ENCODE results near the gene SERTAD4. TPM values are rescaled to one million over a fixed set of nuclear protein-coding genes. Genes with fewer than 3 reads are reported as not detected.
A peak's percentile ranks its signal among the peaks of the same experiment; 100 is the strongest.
"Not testable (repeated sequence)": the region's sequence is repeated elsewhere in the genome, so short reads cannot be mapped to it uniquely, and the experiment has no call there.

SERTAD4 gene
- total RNA-seq (2014; rRNA removed; shearing (Covaris generic)) = 8.0 and 12.8 TPM in 2 replicates

DNA sequence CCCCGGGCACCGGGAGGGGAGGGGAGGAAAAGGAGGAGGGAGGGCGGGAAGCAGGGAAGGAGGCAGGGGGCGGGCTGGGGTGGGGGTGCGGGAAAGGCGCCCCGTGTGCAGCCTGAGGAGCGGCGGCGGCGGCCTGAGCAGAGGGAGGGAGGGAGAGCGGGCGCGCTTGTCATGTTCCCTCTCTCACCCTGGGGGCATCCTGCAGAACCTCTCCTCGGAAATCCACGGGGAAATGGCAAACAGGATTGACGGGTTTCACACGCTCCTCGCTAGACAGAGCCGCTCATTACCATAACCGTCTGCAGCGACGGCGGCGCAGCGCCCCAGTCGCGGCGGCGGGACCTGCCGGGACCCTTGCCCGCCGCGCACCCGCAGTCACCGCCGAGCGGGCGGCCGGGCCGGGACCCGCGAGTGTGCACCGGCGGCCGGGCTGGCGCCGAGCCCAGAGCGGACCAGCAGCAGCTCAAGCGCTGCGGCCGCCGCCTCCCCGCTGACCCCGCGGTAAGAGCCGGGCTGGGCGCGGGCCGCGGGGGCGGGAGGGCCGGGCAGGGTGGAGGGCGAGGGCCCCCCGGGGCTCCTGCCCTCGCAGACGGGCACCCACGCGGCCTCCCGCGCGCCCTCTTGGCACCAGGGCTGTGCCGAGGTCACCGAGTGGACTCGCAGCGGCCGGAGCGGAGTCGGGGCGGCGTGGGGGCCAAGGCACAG is at the start of gene SERTAD4:
Gene SERTAD4 (plus strand): TSS at position 286 of the 705 bp plus-strand sequence. CDS start 5,165 bp downstream, outside the sequence.
- DNase-seq (ENCODE audit: low spot score) = peak; percentile 44

DNA sequence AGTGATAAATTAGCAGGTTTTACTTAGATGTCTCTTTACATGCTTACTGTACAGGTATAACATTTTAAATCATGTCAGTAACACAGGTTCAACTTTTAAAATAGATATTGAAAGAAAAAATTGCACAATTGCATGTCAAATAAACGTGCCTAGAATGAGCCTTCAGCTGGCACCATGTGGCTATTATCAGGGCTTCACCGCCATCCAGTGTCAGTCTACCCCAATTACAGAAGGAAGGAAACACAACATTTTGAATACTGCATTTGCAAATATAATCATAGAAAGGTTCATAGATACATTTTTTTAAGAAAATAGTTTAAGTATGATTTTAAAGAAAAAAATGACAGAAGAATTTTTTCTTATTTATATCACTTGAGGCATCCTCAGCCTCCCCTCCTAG is 47.5 kb upstream of the SERTAD4 start:
- DNase-seq (ENCODE audit: low spot score) = no peak

DNA sequence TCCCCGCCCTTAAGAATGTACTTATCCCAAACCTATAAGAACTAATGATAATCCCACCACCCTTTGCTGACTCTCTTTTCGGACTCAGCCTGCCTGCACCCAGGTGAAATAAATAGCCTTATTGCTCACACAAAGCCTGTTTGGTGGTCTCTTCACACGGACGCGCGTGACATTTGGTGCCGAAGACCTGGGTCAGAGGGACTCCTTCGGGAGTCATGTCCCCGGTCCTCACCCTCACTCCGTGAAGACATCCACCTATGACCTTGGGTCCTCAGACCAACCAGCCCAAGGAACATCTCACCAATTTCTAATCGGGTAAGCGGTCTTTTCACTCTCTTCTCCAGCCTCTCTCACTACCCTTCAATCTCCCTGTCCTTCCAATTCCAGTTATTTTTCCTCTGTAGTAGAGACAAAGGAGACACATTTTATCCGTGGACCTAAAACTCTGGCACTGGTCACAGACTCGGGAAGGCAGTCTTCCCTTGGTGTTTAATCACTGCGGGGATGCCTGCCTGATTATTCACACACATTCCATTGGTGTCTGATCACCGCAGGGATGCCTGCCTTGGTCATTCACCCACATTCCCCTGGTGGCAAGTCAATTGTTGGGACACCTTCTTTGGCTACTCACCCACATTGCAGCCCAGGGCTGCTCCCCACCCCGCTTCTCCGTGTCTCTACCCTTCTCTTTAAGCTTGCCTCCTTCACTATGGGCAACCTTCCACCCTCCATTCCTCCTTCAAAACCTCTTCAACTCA is 44.6 kb upstream of the SERTAD4 start:
- DNase-seq (ENCODE audit: low spot score) = peak; percentile 94

DNA sequence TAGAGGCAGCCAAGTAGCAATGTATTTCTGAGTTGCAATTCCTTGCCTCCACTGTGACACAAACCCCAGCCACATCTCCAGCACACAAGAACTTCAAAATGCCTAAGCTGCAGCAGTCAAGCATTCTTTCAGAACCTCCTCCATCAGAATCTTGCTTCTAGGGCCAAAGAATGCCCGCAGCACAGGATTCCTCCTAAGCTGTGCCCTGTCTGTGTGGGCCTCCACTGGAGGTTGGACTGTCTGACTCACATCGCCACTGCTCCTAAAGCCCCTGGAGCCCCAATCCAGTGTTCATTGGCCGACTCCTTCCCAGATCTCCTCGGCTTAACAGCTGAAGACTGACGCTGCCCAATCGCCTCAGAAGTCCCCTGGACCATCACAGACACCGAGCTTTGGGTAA is 43.2 kb upstream of the SERTAD4 start:
- no peak for DNase-seq (ENCODE audit: low spot score)

DNA sequence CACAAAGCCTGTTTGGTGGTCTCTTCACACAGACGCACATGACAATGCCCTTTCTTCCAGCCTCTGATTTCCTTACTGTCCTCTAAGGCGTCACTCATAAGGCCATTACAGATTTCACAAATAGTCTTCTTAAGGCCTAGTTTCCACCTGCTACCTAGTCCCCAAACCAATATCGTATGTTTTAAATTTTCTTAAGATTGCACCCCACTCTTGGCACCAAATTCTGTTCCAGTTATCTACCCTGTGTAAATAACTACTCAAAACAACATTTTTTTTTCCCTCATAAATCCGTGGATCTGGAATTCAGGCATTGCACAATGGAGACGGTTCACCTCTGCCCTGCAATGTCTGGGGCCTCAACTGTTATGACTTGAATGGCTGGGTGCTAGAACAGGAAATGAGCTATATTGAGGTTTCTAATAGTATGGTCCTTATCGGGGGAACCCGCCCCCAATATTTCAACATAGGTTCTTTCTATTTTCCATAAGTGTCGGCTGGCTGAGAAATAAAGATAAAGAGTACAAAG is 36.9 kb upstream of the SERTAD4 start:
- DNase-seq (ENCODE audit: low spot score) = no peak

DNA sequence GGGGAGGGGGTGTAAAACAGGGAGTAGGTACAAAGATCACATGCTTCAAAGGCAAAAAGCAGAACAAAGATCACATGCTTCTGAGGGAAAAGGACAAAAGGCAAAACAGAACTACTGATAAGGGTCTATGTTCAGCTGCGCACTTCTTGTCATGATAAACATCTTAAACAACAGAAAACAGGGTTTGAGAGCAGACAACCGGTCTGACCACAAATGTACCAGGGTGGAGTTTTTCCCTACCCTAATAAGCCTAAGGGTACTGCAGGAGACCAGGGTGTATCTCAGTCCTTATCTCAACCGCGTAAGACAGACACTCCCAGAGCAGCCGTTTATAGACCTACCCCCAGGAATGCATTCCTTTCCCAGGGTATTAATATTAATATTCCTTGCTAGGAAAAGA is 36.3 kb upstream of the SERTAD4 start:
- DNase-seq (ENCODE audit: low spot score) = not testable (repeated sequence)

DNA sequence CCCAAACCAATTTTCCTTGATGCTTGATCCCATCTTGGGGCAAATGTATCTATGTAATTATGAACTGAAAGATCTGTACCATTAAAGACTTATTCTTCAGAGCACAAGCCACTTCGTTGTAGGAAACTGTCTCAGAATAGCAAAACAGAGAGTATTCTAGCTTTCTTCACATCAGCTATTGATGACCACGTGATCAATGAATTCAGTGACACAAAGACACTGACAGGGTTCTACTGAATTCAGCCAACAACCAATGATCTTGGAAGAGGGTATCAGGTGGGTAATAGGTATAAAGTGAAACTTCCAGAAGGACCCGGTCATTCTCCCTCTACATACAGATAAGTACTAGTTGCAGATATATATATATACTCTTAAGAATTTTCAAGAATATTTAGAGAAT is 33.8 kb upstream of the SERTAD4 start:
- no peak for DNase-seq (ENCODE audit: low spot score)

DNA sequence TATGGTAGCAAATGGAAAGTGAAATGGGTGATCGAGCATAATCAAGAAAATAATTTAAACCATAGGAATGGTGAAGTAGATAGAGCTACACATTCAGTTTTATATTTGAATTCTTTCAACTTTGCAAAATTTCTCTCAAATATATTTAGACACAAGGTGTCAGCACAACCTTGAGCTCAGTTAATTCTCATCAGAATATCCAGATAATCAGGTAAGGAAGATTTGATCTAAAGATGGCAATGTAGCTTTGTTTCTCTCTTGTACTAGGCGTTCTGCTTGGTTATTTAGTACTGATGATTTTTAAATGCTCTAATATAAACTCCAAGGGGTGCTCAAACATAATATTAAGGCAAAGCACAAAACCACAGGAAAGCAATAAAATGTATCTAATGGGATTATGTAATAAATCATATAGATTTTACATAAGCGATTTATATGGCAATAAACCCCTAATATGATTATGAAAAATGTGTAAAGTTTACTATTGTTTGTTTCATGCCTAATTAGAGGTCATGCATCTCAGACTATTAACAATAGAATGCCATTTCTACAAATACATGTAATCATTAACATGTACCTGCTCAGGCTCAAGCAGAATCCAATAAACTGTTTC is 32.4 kb upstream of the SERTAD4 start:
- no peak for DNase-seq (ENCODE audit: low spot score)

DNA sequence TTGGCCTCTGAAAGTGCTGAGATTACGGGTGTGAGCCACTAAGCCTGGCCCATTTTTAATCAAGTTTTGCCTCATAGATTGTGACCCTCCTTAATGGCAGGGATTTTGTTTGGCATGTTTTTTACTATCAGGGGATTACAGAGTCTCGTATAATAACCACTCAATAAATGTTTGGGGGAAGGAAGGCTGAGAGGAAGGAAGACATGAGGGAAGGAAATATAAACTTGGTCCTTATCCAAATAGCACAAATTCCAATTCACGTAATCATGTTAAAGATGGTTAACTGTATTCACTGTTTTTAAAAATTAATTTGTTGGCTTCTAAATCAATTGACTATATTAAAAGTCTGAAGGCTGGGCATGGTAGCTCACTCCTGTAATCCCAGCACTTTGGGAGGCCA is 30.9 kb upstream of the SERTAD4 start:
- peak; percentile 53 for DNase-seq (ENCODE audit: low spot score)

DNA sequence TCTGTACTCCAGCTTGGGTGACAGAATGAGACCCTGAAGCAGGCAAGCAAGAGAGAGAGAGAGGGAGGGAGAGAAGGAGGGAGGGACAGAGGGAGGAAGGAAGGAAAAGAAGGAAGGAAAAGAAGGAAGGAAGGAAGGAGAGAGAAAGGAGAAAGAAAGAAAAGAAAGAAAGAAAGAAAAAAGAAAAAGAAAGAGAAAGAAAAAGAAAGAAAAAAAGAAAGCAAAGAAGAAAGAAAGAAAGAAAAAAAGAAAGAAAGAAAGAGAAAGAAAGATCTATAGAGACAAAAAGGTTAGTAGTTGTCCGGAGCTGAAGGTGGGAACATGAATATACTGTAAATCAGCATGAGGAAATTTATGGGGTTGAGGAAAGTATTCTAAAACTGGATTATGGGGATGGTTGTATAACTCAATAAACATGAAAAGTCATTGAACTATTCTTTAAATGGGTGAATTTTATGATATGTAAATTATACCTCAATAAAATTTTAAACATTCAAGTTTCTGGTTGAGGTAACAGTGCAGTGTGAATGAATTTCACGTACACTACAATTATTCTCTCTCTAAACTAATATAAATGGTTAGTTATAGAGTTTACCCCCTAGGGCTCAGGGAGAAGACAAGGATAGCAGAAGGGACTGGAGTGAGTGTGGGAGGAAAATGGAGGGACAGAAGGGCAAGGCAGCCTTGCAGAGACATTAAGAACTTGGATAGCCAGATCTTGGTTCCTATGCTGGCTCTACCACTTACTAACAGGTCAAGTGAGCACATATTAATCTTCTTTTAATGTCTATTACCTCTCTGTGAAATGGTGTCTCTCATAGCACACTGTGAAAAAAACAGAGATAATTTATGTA is 24.8 kb upstream of the SERTAD4 start:
- DNase-seq (ENCODE audit: low spot score) = no peak

DNA sequence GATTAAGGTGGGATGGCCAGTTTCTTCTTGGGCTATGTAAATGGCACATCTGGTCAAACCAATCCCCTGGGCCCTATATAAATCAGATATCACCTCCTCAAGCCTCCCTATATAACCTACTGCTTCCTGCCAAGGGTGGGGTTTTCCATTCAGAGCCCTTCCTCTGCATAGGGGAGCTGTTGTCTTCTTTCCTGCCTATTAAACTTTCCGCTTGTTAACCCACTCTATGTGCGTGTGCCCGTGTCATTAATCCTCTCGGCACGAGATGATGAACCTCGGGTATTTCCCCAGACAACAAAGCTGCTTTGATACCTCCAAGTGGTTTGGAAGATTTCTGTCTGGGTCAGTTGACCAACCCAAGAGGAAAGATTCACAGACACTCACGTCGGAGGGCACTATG is 19.3 kb upstream of the SERTAD4 start:
- no peak for DNase-seq (ENCODE audit: low spot score)

DNA sequence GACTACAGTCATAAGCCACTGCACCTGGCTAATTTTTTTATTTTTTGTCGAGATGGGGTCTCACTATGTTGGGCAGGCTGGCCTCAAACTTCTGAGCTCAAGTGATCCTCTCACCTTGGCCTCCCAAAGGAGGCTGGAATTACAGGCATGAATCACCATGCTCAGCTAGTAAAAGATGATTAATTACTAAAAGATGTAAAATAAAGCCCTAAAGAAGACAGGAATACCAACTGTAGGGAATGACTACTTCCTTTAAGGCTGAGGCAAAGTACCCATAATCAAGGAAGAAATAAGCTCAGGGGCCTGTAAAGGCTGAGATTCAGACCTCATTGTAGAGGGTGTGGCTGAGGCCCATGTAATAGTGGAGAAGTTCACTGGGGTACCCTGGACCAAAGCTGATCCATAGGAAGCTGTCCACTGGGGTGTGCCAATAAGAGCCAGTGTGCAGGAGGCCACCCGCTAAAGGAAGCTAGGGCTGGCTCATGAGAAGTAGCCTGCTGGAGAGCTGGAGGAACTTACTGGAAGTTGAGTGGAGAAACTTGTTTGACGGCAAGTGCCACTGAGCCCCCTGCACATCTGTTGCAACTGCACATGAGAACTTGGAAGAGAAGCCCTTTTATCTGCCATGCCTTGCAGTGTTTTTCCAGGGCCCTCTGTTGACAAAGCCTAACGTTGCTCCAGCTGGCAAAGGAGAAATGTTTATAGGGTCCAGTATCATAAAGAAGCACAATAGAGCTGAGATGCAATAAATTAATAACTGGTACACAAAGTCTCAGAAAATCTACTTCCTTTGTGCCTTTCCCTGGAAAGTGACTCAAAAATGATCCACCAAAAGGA is 17.8 kb upstream of the SERTAD4 start:
- DNase-seq (ENCODE audit: low spot score) = no peak

DNA sequence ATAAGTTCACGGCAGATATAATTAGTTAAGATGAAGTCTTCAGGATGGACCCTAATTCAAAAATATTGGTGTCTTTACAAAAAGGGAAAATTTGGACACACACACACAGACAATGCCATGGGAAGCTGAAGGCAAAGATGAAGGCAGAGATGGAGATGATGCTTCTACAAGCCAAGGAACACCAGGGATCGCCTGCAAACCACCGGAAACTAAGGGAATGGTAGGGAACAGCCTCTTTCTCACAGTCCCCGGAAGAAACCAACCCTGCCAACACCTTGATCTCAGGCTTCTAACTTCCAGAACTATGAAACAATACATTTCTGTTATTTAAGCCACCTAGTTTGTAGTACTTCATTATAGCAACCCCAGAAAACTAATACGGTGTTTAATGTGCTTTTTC is 15.1 kb upstream of the SERTAD4 start:
- DNase-seq (ENCODE audit: low spot score) = no peak

DNA sequence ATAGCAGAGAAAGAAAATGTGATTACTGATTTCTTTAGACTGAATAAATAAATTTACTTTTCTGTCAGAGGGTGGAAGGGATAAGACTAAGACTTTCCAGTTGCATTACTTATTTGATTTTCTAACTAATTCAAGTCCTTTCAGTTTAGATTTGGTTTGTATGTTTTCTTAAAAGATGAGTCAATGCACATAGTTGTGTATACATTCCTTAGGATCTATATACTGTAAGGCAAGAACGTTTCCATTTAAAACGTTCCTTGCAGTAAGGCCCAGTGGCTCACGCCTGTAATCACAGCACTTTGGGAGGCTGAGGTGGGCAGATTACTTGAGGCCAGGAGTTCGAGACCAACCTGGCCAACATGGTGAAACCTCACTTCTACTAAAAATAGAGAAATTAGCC is 14.5 kb upstream of the SERTAD4 start:
- no peak for DNase-seq (ENCODE audit: low spot score)

DNA sequence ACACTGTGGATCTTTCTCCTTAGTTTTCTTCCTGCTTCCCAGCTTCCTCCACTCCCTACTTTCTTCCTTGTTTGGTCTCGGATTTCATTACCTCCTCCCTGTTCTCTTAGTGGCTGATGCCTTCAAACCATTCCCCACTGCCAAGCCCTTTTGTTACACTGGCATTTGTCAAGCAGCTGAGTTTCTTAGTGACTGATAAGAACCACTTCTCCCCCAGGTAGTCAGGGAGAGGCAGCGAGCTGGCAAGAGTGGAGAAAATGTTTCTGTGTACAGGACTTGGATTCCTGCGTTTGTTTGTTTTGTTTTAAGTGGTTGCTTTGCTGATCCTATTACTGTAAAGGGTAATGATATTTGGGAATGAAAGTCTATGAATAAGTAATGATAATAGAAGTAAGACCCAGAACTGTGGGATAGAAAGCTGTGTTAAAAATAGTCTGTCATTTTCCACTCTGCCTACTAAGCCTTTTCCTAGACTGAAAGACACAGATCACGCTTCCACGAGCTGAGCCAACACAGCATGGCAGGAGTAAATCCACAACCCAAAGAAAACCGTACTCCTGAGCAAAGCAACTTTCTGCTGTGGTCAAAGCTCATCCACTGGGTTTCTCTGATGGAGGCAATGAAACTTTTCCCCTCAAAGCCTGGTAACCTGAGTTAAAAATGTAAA is 10.1 kb upstream of the SERTAD4 start:
- peak; percentile 71 for DNase-seq (ENCODE audit: low spot score)

DNA sequence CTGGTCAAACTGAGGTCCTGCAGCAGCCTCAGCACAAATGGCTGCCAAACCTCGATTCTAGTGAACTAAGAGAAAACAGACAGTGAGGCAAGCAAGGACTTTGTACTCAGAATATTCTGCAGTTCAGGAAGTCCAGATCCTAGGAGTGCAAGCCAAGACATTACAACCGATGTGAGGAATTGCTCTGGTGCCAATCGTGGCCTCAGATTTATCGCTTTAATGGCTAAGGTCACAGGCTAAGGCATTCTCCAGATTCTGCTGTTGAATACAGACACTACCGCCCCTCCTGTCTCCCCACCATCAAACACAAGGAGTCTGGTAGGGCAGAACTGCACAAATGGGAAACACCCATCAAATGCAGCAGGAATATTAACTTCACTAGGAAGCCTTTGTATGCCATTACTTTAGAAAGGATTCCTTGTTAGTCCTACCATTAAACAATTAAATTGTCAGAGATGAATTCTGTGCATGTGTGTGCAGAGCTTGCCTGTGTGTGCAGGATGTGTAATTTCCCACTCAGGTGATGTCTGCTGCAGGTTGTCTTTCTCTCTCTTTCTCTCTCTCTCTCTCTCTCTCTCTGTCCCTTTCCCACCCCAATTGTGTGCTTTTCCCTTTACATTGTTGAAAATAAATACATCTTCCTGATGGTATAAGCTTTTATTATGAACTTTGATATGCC is 9.2 kb upstream of the SERTAD4 start:
- DNase-seq (ENCODE audit: low spot score) = no peak

DNA sequence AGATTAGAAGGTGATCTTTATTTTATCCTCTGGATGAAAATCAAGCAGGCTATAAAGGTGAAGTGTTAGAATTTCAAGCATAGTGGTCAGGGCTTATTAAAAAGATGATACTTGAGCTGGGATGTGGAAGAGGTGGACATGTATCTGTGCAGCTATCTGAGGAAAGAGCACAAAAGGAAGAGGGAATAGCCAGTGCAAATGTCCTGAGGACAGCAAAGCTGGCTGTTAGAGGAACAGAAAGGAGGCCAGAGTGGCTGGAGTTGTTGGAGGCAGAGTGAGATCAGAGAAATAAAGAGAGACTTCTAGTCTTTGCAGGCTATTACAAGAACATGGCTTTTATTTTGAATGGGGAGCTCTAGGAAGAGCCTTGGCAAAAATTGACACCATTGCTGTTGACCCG is 4.4 kb upstream of the SERTAD4 start:
- no peak for DNase-seq (ENCODE audit: low spot score)

DNA sequence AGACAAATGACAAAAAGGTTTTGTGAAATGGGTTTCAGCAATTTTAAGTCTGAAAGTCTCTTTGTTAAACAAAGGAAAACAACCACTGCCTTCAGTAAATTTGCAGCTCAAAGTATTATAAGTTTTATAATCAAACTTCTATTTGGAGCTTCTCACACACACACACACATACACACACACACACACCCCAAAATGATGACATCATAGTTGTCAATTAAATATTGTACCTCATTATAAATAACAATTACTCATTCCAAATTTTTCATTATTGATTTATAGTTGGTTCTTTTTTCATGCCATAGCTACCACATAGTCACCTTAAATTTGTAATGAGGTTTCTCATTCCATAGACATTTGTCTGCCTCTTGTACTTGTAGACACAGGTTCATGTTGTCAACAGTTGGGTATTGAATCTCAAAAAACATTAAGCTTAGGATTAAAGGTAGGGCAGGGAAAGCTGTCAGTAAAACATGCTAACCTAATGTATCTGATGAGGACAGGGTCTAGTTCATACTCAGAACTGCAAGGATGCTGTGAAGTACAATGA is 2.4 kb upstream of the SERTAD4 start:
- no peak for DNase-seq (ENCODE audit: low spot score)

DNA sequence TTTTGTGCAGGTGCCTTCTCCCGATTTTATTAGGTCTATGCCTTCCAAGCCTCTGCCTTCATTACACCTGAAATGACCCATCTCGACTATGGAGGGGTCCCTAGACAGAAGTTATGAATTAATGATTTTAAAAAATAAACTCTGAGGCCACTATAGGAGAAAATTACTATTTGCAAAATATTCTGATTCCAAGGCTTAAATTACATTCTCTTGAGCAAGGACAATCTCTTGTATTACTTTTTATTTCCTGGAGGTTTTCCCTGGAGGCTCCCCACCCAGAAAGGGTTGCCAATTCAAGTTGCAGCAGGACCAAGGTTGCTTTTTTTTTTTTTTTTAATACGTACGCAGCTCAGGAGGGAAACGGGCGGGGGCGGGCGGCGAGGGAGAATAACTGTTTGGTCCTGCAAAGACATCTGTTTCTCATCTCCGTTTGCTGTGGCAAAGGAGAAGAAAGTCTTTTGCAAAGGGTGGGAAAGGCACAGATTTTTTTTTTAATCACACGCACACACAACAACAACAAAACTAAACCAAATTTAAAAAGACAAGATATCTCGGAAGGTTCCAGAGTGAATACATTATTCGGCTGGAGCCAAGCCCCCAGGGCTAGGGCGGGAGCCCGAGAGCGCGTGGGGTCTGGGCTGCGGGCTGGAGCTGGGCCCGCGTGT is 618 bp upstream of the SERTAD4 start:
- no peak for DNase-seq (ENCODE audit: low spot score)
